RCC 7860 (cell line): Measurements from ENCODE around the gene EIF4G3.
A peak's percentile ranks its signal among the peaks of the same experiment; 100 is the strongest.
"Not testable (repeated sequence)": the region's sequence is repeated elsewhere in the genome, so short reads cannot be mapped to it uniquely, and the experiment has no call there.

Experiments
- DNase-seq: peaks from one replicate; pipeline ENCODE4 v3.0.0-alpha.2; 2015; ENCODE audit warnings: low spot score
- FAIRE-seq: peaks from 2 replicates; lab custom pipeline; 2012; peaks lifted over from hg19 to GRCh38; lab: Jason Lieb, UNC

EIF4G3 gene

DNA sequence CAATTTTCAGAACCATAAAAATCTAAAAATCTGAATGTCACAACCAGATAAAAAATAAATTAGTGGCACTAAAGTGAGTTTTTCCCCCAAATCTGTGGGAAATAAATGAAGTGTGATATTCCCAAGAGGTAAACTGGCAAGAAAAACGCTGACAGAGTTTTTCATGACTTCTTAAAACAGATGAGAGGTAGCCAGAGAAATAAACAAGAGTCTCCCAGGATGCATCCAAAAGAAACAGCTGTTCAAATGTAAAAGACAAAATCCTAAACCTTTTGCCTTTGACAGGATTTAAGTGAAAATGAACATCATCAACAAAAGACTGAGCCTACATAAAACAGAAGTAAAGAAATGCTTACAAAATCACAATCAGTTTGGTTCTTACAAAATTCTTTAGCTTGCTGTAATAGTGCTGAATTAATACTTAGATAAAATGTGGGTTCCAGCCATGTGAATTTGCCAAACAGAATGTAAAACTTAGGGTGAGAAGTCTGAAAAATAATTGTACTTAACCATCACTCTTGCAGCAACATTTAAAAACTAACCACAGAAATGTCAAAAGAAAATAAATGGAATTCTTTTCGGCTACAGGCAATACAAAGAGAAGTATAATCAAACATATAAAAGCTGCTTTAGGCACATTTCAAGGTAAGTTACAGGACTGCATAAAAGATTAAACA lies 133.6 kb downstream of the EIF4G3 start:
- FAIRE-seq (no peak), DNase-seq (no peak)

DNA sequence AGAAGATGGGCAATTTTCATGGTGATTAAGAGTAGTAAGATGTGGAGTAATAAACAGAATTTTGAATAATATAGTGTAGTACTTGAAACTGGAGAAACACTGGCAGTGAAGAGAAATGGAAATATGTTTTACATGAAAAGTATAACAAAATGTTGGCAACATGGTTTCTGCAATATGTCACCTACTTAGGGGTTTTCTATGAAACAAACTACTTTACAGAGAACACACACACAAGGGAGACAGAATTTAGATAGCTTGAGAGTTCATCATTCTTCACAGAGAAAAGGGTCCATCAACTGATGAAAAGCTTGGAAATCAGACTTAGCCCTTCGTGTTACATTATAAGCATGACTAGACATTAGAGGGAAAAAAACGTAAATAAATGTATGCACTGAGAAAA lies 135.2 kb downstream of the EIF4G3 start:
- no peak for FAIRE-seq
- DNase-seq, result no peak

DNA sequence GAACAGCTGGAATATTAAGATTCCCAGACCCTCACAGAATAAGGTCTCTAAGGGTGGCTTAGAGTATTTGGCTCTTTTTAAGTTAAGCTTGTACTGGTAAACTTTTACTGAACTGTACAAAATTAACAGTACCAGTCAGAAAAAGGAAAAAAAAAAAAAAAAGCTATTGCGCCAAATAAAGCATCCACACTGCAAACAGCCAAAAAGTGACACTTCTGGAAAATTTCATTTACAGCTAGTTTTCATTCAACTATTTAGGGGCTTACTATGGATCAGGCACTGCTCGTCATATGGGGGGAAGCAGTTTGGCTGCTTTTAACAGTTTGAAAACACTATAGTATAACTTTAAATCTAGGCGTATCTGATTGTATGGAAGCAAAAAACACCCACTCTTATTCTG lies 139.6 kb downstream of the EIF4G3 start:
- FAIRE-seq, result no peak
- no peak for DNase-seq

DNA sequence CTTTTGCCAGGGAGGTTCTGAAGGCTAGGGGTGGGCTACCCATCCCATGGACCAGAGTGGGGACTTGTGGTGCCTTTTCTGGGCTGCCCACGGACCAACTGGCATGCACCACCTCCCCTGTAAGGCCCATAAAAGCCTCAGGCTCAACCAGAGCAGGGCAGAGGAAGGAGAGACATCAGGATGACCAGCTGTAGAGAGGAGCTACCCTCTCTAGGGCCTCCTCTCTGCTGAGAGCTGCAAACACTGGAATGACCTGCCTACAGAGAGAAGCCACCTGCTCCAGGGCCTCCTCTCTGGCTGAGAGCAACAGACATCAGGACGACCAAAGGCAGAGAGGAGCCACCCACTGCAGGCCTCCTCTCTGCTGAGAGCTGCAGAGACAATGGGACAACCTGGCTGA lies 140.9 kb downstream of the EIF4G3 start:
- DNase-seq, result no peak
- FAIRE-seq, result no peak

DNA sequence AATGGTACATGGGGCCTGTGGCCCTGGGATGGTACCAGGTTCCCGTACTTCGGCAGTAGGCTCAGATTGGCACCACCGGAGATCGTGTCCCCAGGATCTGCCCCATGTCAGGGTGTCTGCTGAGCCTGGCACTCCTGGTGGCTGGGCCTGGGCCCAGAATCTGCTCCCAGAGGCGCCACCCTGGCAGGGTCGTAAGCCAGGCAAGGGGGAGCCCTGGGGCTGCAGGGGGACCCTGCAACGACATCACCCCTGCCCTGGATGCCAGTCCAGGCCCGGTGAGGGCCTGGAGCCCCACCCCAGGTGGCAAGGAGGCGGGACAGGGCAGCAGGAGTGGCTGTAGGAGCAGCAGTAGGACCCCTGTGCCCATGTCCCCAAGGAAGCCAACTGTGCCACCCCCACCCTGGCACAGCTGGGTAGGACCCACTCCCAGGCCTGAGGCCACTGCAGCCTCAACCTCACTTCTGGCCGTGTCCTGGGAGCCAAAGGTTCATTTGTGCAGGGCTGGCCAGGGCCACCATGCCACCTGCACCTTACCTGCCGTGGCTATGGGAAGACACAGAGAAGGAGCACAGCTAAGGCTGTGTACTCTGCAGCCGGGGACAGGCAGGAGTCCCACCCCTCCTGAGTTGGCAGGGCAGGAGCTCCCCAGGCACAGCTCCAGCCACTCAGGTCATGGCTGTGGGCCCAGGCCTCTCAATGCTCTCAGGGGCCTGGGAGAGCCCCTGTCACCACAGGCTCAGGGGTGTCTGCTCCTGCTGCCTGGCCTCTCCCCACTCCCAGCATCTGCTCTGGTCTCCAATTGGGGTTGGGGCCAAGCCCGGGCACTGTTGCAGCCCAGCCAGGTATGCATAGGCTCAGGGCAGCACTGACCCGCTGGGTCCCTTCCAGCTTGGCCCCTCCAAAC lies 141.7 kb downstream of the EIF4G3 start:
- FAIRE-seq (no peak), DNase-seq (no peak)

DNA sequence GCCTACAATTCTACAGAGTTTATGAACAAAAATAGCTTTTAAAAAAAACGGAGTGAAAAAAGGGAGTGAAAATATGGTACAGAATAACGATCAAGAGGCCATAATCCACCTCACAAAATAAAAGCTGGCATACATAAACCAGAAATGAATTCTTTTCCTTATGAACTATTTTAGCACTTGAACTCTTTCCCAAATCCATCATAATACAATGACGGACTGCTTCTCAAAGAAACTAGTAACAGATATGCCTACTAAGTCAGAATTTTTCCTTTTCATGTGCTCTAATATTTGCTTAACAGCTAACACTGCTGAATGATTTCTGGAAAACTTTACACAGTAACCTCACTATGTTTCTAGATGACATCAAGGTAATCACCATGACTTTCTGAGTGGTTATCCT lies 144.0 kb downstream of the EIF4G3 start:
- FAIRE-seq, result no peak

DNA sequence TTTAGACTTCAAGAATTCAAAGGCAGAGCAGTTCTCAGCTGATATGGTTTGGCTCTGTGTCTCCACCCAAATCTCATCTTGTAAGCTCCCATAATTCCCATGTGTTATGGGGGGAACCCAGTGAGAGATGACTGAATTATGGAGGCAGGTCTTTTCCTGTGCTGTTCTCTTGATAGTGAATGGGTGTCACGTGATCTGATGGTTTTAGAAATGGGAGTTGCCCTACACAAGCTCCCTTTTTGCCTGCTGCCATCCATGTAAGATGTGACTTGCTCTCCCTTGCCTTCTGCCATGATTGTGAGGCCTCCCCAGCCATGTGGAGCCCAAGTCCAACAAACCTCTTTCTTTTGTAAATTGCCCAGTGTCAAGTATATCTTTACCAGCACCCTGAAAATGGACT lies 146.5 kb downstream of the EIF4G3 start:
- DNase-seq (no peak), FAIRE-seq (no peak)

More for the DNA sequence above, 144.0 kb downstream of the EIF4G3 start:
- DNase-seq, result no peak

DNA sequence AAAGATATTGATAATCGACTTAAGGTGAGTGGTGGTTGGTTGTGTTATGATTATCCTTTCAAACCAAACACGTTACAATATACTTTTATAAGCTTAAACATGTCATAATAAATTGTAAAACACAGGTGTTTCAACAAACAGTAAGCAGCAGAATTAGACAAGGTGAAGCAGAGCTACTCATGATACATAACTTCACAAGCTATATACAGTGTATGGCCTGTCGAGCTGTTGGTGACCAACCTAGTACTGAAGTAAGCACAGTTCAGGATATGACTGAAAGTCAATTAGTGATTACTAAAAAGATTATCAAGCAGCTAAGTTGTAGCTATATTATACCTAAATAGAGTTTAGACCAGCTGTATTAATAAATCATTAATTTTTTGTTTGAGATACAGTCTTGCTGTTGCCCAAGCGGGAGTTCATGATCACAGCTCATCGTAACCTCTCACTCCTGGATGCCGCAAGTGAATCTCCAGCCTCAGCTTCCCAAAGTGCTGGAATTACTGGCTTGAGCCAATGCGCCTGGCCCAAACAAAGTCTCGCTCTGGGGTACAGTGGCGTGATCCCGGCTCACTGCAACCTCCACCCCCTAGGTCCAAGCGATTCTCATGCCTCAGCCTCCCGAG lies 148.1 kb downstream of the EIF4G3 start:
- DNase-seq (no peak), FAIRE-seq (no peak)

DNA sequence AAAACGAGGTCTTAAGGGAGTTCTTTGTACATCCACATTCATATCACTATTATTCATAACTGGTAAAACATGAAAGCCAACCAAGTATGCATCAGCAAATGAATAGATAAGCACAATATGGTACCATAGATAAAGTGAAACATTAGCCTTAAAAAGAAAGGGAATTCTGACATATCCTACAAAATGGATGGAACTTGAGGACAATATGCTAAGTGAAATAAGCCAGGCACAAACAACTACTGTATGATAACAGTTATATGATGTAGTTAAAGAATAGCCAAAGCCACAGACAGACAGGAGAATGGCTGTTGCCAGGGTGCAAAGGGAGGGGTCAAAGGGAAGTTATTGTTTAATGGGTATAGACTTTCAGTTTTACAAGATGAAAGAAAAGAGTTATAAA lies 148.9 kb downstream of the EIF4G3 start:
- DNase-seq (no peak), FAIRE-seq (peak; percentile 65)

DNA sequence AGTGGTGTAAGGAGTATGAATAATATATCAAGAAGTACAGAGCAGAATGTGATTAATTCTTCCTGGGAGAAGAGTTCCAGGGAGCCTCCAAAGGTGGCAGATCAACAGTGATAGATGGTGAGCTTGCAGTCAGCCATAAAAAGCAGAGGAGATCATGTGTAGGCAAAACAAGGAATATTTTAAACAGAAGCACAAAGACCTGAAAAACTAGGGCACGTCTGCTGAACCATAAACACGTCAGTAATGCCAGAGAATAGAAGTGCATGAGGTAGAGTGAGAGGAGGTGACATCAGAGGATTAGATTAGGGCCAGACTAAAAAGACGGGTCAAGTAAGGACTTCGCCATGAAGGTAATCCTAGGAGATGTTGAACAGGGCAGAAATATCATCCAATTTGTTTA lies 151.8 kb downstream of the EIF4G3 start:
- no peak for FAIRE-seq
- no peak for DNase-seq

DNA sequence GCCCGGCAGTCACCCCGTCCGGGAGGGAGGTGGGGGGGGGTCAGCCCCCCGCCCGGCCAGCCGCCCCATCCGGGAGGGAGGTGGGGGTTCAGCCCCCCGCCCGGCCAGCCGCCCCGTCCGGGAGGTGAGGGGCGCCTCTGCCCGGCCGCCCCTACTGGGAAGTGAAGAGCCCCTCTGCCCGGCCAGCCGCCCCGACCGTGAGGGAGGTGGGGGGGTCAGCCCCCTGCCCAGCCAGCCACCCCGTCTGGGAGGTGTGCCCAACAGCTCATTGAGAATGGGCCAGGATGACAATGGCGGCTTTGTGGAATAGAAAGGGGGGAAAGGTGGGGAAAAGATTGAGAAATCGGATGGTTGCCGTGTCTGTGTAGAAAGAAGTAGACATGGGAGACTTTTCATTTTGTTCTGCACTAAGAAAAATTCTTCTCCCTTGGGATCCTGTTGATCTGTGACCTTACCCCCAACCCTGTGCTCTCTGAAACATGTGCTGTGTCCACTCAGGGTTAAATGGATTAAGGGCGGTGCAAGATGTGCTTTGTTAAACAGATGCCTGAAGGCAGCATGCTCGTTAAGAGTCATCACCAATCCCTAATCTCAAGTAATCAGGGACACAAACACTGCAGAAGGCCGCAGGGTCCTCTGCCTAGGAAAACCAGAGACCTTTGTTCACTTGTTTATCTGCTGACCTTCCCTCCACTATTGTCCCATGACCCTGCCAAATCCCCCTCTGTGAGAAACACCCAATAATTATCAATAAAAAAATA lies 152.4 kb downstream of the EIF4G3 start:
- not testable (repeated sequence) for FAIRE-seq, DNase-seq

DNA sequence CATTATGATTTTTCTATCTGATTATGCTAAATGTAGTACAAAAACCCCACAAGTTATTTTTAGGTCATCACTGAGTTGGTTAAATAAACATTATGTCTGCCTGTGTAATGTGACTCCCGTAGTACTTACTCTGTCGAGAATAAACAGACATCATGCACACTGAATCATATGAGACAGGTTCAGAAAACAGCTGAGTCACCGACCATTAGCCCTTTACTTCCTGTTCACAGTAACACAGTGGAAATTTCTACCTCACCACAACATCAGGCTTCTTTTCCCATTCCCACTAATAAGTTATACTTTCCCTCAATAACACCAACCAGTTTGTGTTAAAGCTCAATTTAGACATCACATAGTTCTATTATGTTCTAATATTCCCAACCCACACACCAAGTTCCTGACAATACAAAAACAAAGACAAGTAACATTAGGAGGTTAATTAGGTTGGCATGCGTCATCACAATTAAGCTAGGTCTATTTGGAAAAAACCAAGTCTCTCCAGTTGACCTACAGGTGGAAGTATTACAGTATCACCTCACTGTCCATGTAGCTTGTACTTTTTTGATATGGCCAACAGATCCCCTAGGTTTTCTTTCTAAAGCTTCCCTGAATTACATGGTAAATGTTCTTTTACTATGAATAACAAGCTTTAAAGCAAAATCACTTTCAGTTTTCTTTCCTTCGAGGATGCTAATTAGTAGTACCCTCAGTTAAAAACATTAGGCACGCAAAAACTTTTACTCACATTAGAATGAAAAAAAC lies 154.2 kb downstream of the EIF4G3 start:
- FAIRE-seq (peak; percentile 97), DNase-seq (peak; percentile 95)

DNA sequence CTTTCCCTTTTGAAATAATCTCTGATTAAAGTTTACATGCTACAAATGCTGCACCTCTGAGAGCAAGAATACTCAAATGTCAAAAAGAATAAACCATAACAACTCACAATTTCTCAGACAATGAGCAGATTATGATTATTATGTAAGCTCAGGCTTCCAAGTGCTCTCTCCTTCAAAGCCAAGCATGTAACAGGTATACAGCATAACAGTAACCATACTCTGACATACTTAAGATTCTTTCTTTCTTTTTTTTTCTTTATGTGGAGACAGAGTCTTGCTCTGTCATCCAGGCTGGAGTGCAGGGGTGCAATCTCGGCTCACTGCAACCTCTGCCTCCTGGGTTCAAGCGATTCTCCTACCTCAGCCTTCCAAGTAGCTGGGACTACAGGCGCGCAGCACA lies 155.4 kb downstream of the EIF4G3 start:
- DNase-seq, result no peak
- FAIRE-seq, result no peak

DNA sequence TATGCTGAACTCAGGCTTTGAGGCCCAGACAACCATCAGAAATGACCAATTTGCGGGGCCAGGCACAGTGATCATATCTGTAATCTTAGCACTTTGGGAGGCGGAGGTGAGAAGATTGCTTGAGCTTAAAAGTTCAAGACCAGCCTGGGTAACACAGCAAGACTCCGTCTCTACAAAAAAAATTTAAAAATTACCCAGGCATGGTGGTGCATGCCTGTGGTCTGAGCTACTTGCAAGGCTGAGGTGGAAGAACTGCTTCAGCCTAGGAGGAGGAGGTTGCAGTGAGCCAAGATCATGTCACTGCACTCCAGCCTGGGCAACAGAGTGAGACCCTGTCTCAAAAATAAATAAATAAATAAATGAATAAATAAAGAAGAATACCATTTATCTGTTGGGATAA lies 156.5 kb downstream of the EIF4G3 start:
- DNase-seq, result no peak
- no peak for FAIRE-seq

DNA sequence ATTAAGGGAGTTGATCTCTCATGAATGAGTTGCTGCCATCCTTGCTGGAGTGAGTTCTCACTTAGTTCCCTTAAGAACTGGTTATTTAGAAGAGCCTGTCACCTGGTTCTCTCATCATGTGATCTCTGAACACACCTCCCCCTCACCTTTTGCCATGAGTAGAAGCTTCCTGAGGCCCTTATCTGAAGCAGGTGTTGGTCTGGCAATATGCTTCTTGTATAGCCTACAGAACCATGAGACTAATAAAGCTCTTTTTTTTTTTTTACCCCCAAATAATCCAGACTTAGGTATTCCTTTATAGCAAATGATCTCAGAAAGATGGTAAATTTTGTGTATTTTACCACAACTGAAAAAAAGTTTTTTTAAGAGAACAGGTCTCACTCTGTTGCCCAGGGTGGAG lies 158.0 kb downstream of the EIF4G3 start:
- FAIRE-seq (no peak), DNase-seq (no peak)

DNA sequence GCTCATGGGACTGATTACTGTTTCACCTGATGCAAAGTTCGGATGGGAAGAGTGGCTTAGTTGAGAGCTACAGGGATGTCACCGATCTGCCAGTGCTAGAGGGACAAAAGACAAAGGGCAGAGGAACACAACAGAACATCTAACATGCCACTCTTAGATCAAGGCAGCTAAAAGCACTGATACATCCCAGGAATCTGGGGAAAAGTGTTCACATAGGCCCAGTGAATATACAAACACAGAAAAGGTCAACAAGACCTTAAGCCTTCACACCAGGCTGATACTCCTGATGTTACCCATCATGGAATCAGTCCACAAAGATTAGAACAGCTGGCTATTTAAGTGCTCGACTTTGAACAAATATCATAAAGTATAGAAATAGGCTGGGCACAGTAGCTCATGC lies 163.2 kb downstream of the EIF4G3 start:
- FAIRE-seq (no peak), DNase-seq (no peak)

DNA sequence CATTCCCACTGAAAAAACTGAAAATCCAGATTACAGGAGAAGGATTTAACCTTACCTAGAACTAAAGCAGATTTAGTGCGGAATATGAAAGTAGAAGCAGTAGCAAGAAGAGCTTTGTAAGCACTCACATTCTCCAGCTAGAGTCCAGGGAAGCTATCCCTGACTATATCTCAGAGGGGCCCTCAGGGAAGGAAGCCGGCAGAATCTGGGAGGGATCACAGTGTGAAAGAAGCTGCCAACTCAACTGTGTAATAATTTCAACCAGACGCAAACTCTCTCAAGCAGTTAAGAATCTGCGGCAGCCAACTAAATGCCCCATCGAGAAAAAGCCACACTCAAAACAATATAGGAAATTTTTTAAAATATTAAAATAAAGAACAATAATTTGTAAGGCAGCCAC lies 163.8 kb downstream of the EIF4G3 start:
- FAIRE-seq (no peak), DNase-seq (no peak)

DNA sequence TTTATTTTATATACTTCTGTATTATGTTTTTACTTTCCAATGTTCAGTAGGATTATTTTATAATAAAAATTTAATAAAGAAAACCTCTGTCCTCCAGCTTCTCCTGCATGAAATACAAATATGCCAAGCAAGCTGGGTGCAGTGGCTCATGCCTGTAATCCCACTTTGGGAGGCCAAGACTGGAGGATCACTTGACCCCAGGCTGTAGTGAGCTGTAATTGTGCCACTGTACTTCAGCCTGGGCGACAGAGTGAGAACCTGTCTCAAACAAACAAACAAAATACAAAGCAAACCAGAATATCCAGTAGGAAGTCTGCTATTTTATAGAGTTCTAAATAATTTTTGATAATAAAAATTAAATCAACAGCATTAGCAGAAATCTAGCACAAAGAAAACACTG lies 168.8 kb downstream of the EIF4G3 start:
- no peak for FAIRE-seq

DNA sequence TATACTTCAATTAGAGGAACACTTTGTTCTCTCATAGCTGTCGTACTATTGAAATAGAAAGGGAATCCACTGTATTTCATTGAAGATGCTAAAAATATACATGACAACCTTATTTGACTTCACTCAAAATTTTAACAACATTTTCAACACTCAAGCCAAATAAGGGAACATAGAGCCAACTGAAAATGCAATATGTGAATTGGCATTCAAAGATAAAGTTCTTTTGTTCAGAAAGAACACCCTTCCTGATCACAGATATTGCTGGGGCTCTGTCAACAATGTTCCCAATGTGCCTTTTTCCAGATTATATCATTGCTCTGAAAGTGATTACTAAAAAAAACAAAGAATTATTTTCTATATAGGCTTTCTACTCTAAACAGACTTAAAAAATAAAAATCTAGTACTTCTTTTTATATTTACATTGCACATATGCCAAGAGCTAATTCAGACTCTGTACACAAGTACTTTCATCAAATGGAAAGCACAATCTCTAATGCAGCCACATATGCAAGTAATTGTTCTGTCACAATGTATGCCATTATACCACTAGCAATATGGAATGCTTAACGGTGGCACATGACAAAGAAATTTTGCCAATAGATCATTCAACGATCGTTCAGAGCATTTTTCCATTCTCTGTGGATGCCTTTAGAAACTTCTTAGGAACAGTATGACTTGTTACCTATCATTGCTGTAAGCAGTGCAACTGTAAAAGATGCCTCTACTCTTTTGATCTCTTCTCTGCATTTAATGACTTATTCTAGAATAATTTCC lies 171.0 kb downstream of the EIF4G3 start:
- DNase-seq, result no peak
- no peak for FAIRE-seq

More for the DNA sequence above, 168.8 kb downstream of the EIF4G3 start:
- DNase-seq, result no peak
